DMS 273 (cell line): ENCODE measurements around the gene MOGAT3.

ENCODE experiments used
- DNase-seq: peaks from one replicate; lab custom pipeline; 2025; ENCODE audit not compliant: unreplicated experiment; lab: John Stamatoyannopoulos, UW

The MOGAT3 gene, protein sequence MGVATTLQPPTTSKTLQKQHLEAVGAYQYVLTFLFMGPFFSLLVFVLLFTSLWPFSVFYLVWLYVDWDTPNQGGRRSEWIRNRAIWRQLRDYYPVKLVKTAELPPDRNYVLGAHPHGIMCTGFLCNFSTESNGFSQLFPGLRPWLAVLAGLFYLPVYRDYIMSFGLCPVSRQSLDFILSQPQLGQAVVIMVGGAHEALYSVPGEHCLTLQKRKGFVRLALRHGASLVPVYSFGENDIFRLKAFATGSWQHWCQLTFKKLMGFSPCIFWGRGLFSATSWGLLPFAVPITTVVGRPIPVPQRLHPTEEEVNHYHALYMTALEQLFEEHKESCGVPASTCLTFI

DNA sequence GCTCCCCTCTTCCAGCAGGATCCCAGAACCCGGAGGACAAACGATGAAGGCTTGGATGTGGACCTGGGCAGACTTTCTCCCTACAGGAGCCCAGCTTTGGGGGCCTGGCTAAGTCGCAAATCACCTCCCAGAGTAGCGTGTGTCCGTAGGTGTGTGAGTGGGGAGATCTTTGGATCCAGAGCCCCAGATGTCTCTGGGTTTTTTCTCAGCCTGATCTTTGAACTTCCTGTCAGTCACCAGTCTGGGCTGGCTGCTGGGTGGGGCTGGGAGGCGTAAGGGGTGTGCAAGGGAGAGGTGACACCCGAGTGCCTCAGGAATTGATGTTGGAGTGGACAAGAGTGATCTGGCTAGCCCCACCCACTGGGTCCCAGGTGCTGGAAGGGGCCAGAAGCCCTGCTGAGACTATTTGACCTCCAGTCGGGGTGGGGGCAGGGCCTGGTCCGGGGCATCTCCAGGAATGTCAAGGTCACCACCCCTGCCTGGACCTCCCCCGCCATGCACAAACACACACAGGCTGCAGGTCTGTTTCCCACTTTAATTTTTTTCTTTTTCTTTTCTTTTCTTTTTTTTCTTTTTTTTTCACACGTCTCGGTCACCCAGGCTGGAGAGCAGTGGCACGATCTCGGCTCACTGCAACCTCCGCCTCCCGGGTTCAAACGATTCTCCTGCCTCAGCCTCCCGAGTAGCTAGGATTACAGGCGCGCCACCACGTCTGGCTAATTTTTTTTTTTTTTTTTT lies at the start of gene MOGAT3:
Gene MOGAT3 (minus strand): TSS at position 175 of the 738 bp plus-strand sequence. CDS start 182 bp downstream, outside the sequence.
- no peak for DNase-seq

DNA sequence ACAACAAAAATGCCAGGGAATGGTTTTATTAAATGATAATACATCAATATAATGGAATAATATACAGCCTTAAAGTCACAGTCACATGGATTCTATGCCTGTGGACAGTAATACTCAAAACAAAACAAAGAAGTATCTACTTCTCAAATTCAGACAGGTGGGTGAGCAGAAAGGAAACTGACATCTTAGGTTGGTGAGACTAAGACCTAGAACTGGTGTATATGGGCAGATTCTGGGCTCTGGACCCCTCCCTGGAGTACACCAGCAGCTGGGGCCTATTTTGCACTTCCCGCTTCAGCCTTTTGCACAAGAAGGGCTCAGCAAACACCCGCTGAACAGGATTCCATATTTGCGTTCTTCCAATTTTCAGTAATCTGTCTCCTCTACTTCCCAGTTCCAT lies 49.5 kb upstream of the MOGAT3 start:
- no peak for DNase-seq

DNA sequence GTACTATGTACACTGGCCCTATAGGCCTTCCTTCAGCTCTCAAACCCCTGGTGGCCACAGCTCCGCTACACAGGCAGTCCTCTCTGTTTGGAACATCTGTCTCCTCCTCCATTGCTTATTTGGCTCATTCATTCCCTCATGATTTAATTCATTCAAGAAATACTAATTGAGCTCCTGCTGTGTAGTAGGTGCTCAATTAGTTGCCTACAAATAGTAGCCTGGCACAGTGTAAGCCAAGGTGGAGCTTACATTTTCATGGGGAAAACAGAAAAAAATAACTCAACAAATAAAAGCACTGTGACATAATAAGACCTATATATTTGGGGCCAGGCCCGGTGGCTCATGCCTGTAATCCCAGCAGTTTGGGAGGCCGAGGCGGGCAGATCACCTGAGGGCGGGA lies 47.4 kb upstream of the MOGAT3 start:
- DNase-seq = peak; percentile 58

DNA sequence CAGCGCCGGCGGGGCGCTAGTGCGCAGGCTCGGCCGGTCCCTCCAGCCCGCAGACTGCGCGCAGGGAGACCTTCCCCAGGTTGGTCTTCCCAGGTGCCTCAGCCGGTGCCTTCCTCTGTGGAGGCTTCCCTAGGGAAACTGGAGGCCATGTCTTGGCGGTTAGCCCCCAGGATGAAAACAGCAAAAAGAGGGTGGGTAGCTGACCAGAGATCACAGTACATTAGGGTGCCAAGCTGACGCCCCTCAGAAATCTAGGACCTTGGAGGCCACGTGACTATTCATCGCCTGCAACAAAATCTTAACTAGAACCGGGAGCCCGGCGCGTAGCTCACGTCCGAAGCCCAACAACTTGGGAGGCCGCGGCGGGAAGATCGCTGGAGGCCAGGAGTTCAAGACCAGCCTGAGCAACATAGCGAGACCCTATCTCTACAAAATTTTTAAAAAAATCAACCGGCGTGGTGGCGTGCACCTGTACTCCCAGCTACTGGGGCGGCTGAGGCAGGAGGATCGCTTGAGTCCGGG lies 44.4 kb upstream of the MOGAT3 start:
- no peak for DNase-seq

DNA sequence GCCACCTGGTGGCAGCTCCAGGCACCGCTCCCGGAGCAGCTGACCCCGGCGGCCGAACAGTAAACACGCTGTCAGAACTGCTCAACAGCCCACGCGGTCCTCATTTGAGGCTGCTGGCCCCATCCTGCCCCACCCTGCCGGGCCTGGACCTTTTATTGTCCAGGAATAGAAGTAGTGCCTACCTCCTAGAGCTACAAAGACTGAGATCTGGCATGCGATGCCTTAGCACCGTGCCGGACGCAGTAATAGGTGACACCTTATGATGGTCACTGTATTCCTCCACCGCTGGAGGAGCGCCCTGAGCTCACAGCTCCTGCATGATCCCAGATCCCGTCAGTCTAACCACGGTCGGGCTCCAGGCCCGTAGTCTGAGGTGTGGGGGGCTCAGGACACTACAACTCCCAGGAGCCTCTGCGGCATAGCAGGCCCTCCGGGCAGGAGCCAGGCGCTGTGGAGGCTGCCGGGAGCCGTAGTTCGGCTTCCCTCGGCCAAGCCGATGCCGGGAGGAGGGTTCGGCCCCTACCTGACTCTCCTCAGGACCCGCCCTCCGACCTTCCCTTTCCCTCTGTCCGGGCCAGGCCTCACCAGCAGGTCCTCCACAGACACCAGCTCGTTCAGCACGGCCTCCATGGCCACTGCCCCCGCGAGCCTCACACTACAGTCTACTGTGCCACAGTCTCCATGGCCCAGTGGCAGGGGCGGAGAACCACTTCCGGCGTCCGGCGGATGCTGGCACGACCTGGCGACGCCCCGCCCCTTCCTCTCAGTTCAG lies 43.7 kb upstream of the MOGAT3 start, which contains the start of gene FIS1:
Gene FIS1 (minus strand): TSS at position 707 of the 772 bp plus-strand sequence. CDS start 77 bp downstream, at position 630.
- peak; percentile 98 for DNase-seq

DNA sequence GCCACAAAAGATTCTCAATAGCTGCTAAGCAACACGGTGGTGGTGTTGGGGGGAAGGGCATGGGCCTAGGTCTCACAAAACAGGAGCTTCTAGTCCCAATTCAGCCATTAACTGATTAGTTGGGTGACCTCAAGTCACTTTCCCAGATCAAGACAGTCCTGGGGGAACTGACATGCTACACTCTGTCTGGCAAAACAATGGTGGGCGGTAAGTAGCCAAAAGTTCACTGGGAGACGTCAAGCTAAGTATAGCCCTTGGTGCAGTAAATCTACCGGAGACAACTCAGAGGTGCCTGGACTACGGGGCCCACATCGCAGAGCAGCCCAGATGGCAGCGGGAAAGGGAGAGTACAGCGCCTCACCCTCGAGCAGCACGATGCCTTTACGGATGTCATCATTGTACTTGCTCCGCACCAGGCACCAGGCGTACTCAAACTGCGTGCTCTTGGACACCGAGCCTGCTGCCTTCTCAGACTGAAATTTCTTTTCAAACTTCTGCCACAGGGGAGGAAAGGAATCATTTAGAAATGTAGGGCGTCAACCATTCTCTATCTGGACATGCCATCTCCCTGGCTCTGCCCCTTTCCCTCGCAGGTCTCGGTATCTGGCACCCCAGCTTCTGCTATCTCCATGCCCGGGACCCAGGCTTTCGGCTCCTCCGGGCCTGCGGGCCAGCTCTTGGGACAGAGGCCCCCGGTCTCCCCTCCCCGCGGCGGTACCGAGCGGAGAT lies 43.0 kb upstream of the MOGAT3 start:
- DNase-seq = peak; percentile 70

DNA sequence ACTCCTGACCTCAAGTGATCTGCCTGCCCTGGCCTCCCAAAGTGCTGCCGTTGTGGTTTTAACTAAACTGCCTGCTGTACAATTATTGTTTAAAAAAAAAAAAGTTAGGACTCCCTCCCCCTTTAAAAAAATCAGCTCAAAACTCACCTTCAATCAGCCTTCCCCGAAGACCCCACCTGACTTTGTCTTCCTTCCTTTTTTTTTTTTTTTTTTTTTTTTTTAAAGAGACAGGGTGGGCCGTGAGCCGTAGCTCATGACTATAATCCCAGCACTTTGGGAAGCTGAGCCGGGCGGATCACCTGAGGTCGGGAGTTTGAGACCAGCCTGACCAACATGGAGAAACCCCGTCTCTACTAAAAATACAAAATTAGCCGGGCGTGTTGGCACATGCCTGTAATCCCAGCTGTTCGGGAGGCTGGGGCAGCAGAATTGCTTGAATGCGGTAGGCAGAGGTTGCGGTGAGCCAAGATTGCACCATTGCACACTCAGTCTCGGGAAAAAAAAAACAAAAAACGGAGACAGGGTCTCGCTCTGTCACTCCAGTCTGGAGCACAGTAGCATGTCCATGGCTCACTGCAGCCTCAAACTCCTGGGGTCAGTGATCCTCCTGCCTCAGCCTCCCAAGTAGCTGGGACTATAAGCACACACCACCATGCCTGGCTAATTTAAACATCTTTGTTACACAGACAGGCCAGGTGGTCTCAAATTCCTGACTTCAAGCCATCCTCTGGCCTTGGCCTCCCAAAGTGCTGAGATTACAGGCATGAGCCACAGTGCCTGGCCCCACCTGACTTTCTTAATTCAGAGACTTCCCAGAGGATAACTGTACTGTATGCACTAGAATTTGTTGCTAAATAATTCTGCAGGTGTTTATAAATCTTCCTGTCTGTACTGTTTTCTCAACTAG lies 40.9 kb upstream of the MOGAT3 start:
- peak; percentile 74 for DNase-seq

DNA sequence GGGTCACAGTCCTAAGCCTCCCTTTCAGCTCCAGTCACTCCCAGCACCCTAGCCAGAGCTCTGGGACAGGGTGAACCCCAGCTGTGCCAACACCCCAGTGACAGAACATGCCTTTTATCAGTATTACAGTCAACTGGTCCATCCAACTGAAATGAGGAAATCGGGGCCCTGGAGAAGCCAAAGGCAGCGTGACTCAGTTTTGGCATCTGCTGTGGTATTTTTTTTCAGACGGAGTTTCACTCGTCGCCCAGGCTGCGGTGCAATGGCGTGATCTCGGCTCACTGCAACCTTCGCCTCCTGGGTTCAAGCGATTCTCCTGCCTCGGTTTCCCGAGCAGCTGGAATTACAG lies 40.2 kb upstream of the MOGAT3 start:
- peak; percentile 68 for DNase-seq

DNA sequence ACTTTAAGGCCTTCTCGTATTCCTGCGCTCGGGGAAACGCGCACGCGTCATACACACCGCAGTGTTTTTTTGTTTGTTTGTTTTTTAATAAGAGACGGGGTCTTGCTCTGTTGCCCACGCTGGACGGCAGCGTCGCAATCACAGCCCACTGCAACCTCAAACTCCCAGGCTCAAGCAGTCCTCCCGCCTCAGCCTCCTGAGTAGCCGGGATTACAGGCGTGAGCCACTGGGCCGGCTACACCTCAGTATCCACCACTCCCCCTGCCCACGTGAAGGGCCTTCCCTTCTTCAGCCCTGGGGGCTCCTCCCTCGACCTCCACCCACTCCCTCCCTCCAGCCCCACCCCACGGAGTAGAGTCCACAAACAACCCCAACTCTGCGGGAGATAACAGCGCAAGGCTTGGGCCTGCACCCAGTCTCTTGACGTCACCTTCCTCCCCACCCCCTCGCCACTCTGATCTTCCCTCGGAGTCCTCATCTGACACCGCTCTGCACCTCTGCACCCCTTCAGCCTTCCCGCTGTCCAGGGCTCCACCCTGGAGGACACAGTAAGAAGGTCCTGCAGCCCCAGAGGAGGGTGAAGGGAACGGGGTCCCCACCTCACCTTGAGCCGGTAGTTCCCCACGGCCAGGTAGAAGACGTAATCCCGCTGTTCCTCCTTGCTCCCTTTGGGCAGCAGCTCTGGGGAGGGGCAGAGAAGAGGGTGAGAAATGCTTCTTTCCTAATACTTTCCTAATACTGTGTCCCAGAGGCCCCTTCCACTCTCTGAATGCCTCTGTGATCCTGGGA lies 39.6 kb upstream of the MOGAT3 start:
- no peak for DNase-seq

DNA sequence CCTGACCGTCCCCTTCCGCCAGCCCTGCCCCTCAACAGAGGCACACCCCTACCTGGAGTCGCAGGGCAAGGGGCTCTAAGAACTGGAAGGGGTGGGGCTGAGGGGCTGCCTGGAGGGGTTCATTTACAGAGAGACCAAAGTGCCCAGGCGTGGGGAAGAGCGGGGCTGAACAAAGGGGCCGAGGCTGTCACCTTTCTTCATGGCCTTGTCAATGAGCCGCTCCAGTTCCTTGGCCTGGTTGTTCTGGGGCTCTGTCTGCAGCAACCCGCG lies 39.0 kb upstream of the MOGAT3 start:
- DNase-seq = no peak

DNA sequence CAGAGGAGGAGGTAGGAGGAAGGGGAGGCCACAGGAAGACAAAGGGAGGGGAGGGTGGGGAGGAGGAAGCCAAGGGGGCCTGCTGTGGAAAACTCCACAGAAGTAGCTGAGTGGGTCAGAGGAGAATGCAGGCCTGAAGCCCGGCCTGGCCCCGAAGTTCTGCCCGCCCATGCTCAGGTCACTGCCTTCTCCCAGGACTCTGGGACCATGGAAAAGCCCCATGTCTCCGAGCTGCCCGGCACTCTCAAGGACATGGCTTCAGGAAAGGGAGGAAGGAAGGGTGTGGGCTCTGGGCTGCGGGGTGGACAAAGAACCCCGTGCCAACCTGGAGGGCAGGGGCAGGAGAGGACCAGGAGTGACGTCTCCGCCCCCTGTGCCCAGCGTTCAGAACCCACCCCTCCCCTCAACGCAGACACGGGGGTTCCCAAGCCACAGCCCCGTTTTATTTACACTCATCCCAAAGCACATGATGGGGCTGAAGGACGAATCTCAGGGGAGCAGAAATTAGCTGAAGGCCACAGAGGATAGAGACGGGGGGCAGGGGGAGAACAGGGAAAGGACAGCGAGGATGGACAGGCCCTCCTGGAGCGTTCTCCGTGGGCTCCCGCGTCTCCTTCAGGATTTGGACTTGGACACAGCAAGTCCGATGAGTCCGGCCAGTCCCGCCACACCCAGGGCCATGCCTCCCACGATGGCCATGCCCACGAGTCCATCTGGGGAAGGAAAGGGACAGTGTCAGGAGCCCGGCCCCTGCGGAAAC lies 38.5 kb upstream of the MOGAT3 start:
- DNase-seq = no peak

DNA sequence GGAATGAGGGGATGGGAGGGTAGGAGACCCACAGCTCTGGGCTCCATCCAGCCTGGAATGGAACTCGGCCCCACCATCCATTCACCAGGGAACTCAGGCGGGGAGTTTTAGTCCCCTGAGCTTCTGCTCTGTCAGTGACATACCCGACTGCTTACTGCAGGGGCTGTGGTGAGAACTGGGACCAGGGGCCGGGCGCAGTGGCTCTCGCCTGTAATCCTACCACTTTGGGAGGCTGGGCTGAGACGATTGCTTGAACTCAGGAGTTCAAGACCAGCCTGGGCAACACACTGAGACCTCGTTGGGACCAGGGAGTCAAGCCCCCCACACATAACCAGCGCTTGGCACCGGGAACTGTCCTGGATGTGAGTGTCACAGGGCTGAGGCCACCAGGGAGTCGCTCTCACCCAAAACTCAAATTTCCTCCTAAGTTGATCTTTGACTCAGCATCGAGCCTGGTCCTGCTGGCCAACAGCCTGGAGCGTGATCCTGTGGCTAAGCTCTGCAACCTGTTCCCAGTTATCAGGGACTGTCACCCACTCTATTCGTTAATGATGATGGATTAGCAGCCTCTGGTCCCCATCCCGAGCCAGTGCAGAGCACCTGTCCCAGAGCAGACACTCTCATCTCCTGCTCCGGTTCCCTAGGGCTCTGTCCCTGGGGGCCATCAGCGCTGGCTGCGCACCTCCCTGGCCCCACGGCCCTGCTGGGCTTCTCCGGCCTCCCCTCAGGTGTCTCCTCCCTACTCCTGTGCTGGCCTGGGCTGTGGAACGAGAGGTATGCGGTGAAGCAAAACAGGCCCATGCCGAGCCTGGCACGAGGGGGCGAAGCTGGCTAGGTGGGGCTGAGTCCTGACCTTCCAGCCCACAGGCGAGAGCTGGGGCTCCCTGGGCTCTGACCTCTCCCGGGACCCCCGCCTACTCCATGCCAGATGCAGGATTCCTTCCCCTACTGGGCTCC lies 37.7 kb upstream of the MOGAT3 start:
- DNase-seq = no peak

DNA sequence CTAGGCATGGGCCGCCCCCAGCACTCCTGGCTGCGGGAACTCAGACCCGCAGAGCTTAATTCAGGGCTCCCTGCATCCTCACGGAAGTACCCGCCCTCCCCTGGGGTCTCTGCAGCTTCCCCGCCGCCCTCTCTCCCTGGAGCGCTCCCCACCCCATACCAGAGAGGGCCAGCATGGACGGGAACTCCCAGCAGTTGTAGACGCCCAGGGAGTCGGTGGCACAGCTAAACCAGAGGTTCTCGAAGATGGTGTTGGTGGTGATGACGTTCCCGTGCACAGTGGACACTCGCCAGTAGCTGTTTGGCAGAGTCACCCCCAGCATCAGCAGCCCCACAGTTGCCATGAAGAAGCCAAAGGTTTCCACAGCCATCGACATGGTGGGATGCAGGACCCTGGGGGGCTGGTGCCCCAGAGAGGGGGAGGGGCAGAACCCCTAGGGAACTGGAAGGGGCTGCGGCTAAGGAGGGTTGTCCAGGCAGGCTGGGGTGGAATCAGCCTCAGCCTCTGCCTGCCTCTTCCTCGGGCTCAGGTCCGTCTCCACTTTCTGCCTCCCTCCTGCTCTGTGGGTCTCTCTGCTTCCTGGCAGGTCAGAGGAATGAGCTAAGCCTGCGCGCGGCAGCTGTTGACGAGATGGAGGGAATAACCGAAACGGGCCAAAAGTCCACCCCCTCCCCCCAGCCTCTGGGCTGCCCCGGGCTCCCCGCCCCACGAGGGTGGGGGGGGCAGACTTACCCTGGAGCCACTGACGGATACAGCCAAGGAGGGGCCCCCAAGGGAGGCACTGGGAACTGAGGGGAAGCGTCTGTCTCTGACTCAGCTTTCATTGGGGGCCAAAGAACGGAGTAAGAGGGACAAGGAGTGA lies 36.6 kb upstream of the MOGAT3 start, which contains the start of gene CLDN15:
Gene CLDN15 (minus strand): TSS at position 597 of the 862 bp plus-strand sequence. CDS start 221 bp downstream, at position 376.
- peak; percentile 44 for DNase-seq

DNA sequence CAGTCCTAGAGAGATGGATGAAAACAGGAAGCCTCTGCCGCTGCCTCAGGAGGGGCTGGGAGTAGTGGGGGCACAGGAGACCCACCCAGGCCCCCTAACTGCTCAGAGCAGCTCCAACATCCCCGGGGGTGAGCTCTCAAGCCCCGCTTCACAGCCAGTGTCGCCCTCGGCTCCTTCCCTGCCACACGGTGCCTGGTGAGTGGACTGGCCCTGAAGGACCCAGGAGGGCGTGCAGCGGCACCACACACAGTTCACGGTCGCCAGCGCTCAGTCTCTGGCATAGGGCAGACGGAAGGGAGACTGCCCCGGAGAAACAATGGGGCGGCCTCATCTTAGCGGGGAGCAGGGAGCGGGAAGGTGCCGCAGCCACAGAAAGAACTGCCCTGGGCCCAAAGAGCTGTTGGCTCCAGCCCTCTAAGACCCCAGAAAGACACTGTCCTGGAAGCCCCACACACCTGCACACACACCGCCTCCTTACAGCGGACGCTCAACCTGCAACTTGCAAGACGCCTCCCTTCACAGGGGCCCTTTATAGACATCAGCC lies 35.5 kb upstream of the MOGAT3 start:
- DNase-seq = no peak

DNA sequence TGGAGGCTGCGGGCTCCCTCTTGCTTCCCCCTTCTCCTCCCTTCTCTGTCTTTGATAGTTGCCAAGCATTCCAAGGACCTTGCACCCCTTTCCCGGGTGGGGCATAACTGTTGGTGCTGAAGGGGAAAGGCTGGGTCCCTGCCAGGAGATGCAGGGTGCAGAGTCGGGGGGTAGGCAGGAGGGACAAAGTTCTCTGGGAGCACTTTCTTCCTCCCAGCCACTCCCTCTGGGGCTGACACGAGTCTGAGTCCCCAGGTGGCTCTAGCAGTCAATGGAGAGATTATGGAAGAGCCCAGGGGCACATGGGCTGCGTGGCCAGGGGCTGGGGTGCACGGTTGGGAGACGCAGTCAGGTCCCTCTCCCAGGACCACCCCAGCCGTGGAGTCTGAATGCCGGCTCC lies 34.7 kb upstream of the MOGAT3 start:
- no peak for DNase-seq

DNA sequence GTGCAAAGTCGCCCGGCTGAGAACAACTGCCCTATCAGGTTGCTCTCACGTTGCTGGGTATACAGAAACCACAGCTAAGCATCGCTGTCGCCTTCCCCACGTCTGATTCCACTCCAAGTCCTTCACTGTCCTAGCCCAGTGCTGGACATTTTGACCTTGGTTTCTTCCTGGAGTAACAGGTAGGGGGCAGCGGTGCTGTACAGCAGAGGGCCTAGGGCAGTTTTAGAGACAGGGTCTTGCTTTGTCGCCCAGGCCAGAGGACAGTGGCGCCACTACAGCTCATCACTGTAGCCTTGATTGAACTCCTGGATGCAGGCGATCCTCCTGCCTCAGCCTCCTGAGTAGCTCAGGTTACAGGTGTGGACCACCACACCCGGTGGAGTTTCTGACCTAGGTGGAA lies 34.2 kb upstream of the MOGAT3 start:
- peak; percentile 42 for DNase-seq
